ENCODE data around the gene PDXP.

The PDXP gene

DNA sequence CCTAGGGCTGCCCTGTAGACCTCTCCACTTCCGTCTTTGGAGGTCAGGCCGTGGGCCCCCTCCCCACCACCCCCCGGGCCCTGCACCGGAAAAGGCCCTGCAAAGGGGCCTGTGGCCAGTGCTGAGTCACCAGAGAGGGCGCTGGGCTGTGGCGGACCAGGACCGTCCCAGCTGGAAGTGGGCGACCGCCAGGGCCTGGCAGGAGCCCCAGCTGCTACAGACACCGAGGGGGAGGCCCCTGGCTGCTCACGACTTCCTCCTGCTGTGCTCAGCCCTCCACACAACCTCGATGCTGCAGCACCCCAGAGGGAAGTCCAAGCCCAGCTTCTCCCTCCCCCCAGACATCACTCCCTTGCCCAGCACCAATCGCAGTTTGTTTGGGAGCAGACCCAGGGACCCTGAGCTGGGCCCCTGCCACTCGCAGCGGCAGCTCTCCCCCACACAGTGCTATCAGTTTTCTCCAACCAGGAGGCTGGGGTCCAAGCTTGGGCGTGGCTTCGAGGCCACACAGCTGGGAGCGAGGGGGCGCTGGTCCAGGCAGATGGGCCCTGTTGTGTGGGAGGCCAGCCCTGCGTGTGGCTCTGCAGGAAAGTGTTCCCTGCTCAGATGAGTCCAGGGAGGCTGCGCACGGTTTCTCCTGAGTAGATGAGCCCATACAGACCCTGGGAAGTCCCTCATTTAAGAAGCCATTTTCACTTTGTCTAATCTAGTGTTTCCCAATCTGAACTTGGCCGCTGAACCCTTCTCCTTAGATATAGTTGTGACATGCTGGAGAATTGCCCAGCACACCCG is 24.7 kb upstream of the PDXP start (continued):
- TF ChIP-seq PRDM2 (tag by site-specific recombination; IDR thresholded peaks at IDR 0.05; ENCODE audit: borderline replicate concordance) (no peak), ZNF221 (tag by site-specific recombination; IDR thresholded peaks at IDR 0.05; ENCODE audit: borderline replicate concordance) (no peak), SETDB1 (IDR thresholded peaks at IDR 0.05; ENCODE audit: insufficient read length, low read length) (no peak), ZNF521 (tag by site-specific recombination; IDR thresholded peaks at IDR 0.05) (no peak), ZFP69B (tag by site-specific recombination; IDR thresholded peaks at IDR 0.05) (no peak), ZSCAN4 (tag by site-specific recombination; IDR thresholded peaks at IDR 0.05) (no peak), ZSCAN30 (tag by site-specific recombination; IDR thresholded peaks at IDR 0.05) (no peak), ZNF558 (tag by site-specific recombination; IDR thresholded peaks at IDR 0.05) (no peak), ZNF843 (tag by site-specific recombination; IDR thresholded peaks at IDR 0.05) (no peak), YY2 (tag by site-specific recombination; IDR thresholded peaks at IDR 0.05) (no peak), SP7 (tag by site-specific recombination; IDR thresholded peaks at IDR 0.05) (peak; percentile 48; the same call in 1 of the 2 replicates), ZNF302 (tag by site-specific recombination; IDR thresholded peaks at IDR 0.05; ENCODE audit: low read depth) (no peak), ZNF16 (tag by site-specific recombination; IDR thresholded peaks at IDR 0.05; ENCODE audit: low read depth) (no peak), ZNF704 (tag by site-specific recombination; IDR thresholded peaks at IDR 0.05) (no peak), ZNF433 (tag by site-specific recombination; IDR thresholded peaks at IDR 0.05; ENCODE audit: low read depth) (no peak), KLF1 (tag by site-specific recombination; IDR thresholded peaks at IDR 0.05) (no peak), ZBTB48 (tag by site-specific recombination; IDR thresholded peaks at IDR 0.05) (peak; percentile 93), ZNF157 (tag by site-specific recombination; IDR thresholded peaks at IDR 0.05) (no peak)
- TF ChIP-seq, protein P1, sequence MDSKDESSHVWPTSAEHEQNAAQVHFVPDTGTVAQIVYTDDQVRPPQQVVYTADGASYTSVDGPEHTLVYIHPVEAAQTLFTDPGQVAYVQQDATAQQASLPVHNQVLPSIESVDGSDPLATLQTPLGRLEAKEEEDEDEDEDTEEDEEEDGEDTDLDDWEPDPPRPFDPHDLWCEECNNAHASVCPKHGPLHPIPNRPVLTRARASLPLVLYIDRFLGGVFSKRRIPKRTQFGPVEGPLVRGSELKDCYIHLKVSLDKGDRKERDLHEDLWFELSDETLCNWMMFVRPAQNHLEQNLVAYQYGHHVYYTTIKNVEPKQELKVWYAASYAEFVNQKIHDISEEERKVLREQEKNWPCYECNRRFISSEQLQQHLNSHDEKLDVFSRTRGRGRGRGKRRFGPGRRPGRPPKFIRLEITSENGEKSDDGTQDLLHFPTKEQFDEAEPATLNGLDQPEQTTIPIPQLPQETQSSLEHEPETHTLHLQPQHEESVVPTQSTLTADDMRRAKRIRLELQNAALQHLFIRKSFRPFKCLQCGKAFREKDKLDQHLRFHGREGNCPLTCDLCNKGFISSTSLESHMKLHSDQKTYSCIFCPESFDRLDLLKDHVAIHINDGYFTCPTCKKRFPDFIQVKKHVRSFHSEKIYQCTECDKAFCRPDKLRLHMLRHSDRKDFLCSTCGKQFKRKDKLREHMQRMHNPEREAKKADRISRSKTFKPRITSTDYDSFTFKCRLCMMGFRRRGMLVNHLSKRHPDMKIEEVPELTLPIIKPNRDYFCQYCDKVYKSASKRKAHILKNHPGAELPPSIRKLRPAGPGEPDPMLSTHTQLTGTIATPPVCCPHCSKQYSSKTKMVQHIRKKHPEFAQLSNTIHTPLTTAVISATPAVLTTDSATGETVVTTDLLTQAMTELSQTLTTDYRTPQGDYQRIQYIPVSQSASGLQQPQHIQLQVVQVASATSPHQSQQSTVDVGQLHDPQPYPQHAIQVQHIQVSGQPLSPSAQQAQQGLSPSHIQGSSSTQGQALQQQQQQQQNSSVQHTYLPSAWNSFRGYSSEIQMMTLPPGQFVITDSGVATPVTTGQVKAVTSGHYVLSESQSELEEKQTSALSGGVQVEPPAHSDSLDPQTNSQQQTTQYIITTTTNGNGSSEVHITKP (tag by site-specific recombination; IDR thresholded peaks at IDR 0.05), result peak; percentile 78
- TF ChIP-seq, protein P2, sequence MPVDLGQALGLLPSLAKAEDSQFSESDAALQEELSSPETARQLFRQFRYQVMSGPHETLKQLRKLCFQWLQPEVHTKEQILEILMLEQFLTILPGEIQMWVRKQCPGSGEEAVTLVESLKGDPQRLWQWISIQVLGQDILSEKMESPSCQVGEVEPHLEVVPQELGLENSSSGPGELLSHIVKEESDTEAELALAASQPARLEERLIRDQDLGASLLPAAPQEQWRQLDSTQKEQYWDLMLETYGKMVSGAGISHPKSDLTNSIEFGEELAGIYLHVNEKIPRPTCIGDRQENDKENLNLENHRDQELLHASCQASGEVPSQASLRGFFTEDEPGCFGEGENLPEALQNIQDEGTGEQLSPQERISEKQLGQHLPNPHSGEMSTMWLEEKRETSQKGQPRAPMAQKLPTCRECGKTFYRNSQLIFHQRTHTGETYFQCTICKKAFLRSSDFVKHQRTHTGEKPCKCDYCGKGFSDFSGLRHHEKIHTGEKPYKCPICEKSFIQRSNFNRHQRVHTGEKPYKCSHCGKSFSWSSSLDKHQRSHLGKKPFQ (tag by site-specific recombination; IDR thresholded peaks at IDR 0.05), result no peak
- TF ChIP-seq, protein P3, sequence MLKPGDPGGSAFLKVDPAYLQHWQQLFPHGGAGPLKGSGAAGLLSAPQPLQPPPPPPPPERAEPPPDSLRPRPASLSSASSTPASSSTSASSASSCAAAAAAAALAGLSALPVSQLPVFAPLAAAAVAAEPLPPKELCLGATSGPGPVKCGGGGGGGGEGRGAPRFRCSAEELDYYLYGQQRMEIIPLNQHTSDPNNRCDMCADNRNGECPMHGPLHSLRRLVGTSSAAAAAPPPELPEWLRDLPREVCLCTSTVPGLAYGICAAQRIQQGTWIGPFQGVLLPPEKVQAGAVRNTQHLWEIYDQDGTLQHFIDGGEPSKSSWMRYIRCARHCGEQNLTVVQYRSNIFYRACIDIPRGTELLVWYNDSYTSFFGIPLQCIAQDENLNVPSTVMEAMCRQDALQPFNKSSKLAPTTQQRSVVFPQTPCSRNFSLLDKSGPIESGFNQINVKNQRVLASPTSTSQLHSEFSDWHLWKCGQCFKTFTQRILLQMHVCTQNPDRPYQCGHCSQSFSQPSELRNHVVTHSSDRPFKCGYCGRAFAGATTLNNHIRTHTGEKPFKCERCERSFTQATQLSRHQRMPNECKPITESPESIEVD (tag by site-specific recombination; IDR thresholded peaks at IDR 0.05), result no peak
- TF ChIP-seq, protein P4, sequence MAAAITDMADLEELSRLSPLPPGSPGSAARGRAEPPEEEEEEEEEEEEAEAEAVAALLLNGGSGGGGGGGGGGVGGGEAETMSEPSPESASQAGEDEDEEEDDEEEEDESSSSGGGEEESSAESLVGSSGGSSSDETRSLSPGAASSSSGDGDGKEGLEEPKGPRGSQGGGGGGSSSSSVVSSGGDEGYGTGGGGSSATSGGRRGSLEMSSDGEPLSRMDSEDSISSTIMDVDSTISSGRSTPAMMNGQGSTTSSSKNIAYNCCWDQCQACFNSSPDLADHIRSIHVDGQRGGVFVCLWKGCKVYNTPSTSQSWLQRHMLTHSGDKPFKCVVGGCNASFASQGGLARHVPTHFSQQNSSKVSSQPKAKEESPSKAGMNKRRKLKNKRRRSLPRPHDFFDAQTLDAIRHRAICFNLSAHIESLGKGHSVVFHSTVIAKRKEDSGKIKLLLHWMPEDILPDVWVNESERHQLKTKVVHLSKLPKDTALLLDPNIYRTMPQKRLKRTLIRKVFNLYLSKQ (tag by site-specific recombination; IDR thresholded peaks at IDR 0.05; ENCODE audit: borderline replicate concordance), result no peak

All from HEK293 (cell line).